ENCODE measurements around the gene PARP6.

GRCh38 chr15:72227720-72228119 is 44.6 kb downstream of the PARP6 start:
- TF ChIP-seq EP300 (IDR thresholded peaks at IDR 0.05; ENCODE audit: borderline replicate concordance): no peak
- TF ChIP-seq RAD21 (IDR thresholded peaks at IDR 0.05; ENCODE audit: low read depth): no peak
- no peak for TF ChIP-seq TEAD4 (IDR thresholded peaks at IDR 0.05)

Measured in Ishikawa (cell line).